Measurements from ENCODE around the gene TMEM53. TPM values are rescaled to one million over a fixed set of nuclear protein-coding genes. Genes with fewer than 3 reads are reported as not detected.

The TMEM53 gene
- total RNA-seq = 7.9 TPM

GRCh38 chr1:44674113-44675000, at the start of gene TMEM53, which contains the start of gene ARMH1:
Gene TMEM53, minus strand, starts transcription at chr1:44674481. Its CDS starts 90 bp downstream, at chr1:44674391.
Gene ARMH1, plus strand, starts transcription at chr1:44674714. Its CDS starts 14,984 bp downstream, at chr1:44689698.
- intact Hi-C loops (cut with DNase I) = no loop called here
- Histone ChIP-seq H3K4me3 (peak within 1 kb of the TSS; percentile 56 to 69), H3K4me1 (peaks cover 18% of the 10 kb centered on the region), H3K27me3 (no peaks in the 10 kb centered on the region), H3K36me3 (no peaks in the 10 kb centered on the region), H3K27ac (peak within 1 kb of the TSS; percentile 92), H3K9me3 (no peaks in the 10 kb centered on the region)
- DNase-seq (ENCODE audit: extremely low spot score in 2 of 2) = peak in 1 of 2 donors; percentile 100
- TF ChIP-seq CTCF (IDR thresholded peaks at IDR 0.05) (no peak), POLR2AphosphoS5 (IDR thresholded peaks at IDR 0.05; ENCODE audit: insufficient read depth in 1 of 2, low read depth in 1 of 2) (peak; percentile 64 to 95), POLR2A (IDR thresholded peaks at IDR 0.05) (peak in 1 of 2 donors; percentile 38)

- TF ChIP-seq CTCF (IDR thresholded peaks at IDR 0.05) (no peak), POLR2AphosphoS5 (IDR thresholded peaks at IDR 0.05; ENCODE audit: insufficient read depth in 1 of 2, low read depth in 1 of 2) (no peak), POLR2A (IDR thresholded peaks at IDR 0.05) (no peak)
- no peak overlapping the region for H3K27ac ChIP-seq
- H3K27me3 ChIP-seq = no peaks in the 10 kb centered on the region
- H3K36me3 ChIP-seq = no peaks in the 10 kb centered on the region
- intact Hi-C loops (cut with DNase I) = no loop called here
- H3K4me1 ChIP-seq = no peaks in the 10 kb centered on the region
- no peak overlapping the region for H3K4me3 ChIP-seq
- no peaks in the 10 kb centered on the region for H3K9me3 ChIP-seq
- DNase-seq (ENCODE audit: extremely low spot score in 2 of 2) = no peak
These were observed 49.4 kb upstream of the TMEM53 start for GRCh38 chr1:44723496-44724295.

- no peak overlapping the region for H3K27ac ChIP-seq
- no peaks in the 10 kb centered on the region for H3K9me3 ChIP-seq
- no peak for DNase-seq (ENCODE audit: extremely low spot score in 2 of 2)
- H3K4me3 ChIP-seq = no peak overlapping the region
- intact Hi-C loops (cut with DNase I) = no loop called here
- H3K36me3 ChIP-seq = no peaks in the 10 kb centered on the region
- no peaks in the 10 kb centered on the region for H3K27me3 ChIP-seq
- no peaks in the 10 kb centered on the region for H3K4me1 ChIP-seq
- TF ChIP-seq CTCF (IDR thresholded peaks at IDR 0.05) (no peak), POLR2AphosphoS5 (IDR thresholded peaks at IDR 0.05; ENCODE audit: insufficient read depth in 1 of 2, low read depth in 1 of 2) (no peak), POLR2A (IDR thresholded peaks at IDR 0.05) (no peak)
These were observed 48.8 kb upstream of the TMEM53 start for GRCh38 chr1:44723064-44723463.

- no peaks in the 10 kb centered on the region for H3K36me3 ChIP-seq
- no peak overlapping the region for H3K4me3 ChIP-seq
- no peaks in the 10 kb centered on the region for H3K4me1 ChIP-seq
- intact Hi-C loops (cut with DNase I) = no loop called here
- no peaks in the 10 kb centered on the region for H3K9me3 ChIP-seq
- H3K27ac ChIP-seq = peak overlapping the region; percentile 26
- TF ChIP-seq CTCF (IDR thresholded peaks at IDR 0.05) = no peak
- peak in 1 of 2 donors; percentile 18 for TF ChIP-seq POLR2AphosphoS5 (IDR thresholded peaks at IDR 0.05; ENCODE audit: insufficient read depth in 1 of 2, low read depth in 1 of 2)
- peak in 1 of 2 donors; percentile 45 for TF ChIP-seq POLR2A (IDR thresholded peaks at IDR 0.05)
- H3K27me3 ChIP-seq = no peaks in the 10 kb centered on the region
- no peak for DNase-seq (ENCODE audit: extremely low spot score in 2 of 2)
These were observed 47.4 kb upstream of the TMEM53 start for GRCh38 chr1:44721485-44722361.

Measured in vagina (tissue), 2 donors.